Activated CD4-positive, alpha-beta T cell treated with anti-CD3 and anti-CD28 coated beads, Interleukin-2, amount 50 U/mL, for 24 hours (primary cell): ENCODE measurements around the gene CHMP1B.
"Not testable (repeated sequence)": the region's sequence is repeated elsewhere in the genome, so short reads cannot be mapped to it uniquely, and the experiment has no call there.

Source experiments
- DNase-seq, 2 donors: peaks; one replicate each; pipeline ENCODE4 v3.0.0-alpha.2; 2020; ENCODE audit warnings: low read depth in 1 of 2, low spot score in 1 of 2

The CHMP1B gene

DNA sequence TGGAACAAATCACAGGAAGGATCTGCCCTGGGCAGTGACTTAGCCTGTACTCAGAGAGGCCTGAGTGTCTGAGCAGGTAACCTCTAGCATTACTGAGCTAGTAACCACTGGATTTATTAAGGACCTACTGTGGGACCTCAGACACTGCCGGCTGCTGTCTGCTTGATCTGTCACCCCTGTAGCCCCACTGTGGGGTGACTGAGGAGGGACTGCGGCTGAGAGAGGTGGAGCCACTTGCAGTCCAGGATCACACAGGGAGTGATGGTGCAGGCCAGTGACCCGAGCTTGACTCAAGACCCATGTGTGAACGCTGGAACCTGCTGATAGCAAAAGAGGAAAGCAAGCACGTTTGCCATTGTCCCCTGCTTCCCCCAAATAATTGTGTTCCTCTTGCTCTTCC is 15.6 kb downstream of the CHMP1B start:
- no peak for DNase-seq

DNA sequence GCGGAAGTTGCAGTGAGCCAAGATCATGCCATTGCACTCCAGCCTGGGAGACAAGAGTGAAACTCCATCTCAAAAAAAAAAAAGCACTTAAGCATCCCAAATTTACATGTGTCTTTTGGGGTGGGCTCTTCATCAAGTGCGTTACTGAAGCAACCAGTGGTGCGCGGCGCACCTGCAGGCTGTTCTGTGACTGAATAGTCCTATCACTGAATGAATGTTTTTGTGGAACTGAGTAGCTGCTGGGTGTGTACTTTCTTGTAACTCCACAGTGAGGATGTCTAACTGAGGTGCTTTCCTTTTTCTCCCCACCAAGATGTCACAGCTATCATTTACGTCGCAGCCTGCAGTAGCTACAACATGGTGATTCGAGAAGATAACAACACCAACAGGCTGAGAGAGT is 17.0 kb downstream of the CHMP1B start:
- DNase-seq = no peak

DNA sequence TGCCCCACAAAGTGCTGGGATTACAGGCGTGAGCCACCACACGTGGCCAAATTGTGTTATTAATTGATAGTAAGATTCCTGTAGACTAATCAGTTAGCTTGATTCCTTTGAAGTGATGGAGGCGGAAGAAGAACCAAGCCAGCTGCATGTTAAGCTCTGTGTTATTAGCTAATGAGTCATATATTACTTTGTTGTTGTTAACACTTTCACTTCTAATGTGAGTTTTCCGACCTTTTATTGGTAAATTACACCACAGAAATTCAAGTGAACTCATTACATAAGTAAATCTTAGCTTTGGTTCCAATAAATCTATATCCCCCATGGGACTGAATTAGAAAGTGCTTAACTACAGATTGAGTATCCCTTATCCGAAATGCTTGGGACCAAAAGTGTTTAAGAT is 20.3 kb downstream of the CHMP1B start:
- DNase-seq = no peak

DNA sequence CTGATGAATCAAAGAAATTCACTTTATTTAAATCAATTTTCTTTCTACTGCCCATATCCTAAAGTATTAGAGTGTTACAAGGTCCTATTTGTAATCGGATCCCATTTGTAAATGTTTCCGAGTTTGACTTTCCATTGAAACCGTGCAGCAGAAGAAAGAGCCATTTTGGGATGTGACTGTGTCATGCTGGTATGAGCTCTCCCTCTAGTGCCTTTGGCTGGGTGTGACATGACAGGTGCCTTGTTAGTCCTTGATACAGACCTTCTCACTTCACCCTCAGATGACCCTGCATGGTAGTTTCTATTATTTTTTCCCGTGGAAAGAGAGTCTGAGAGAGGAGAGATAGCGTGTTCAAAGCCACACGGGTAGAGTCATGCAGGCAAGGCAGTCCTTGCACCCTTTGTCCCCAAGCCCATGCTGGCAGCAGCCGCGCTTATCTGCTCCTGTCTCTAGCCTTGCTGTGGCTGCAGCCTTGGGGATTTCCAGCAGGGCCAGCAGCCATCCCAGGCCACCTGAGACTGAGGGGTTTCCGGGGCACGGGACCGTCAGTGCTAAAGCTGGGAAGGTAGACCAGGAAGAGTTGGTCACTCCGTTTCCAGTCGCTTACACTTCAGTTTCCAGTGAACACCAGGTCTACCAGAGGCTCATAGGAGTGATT is 21.4 kb downstream of the CHMP1B start:
- DNase-seq = no peak

DNA sequence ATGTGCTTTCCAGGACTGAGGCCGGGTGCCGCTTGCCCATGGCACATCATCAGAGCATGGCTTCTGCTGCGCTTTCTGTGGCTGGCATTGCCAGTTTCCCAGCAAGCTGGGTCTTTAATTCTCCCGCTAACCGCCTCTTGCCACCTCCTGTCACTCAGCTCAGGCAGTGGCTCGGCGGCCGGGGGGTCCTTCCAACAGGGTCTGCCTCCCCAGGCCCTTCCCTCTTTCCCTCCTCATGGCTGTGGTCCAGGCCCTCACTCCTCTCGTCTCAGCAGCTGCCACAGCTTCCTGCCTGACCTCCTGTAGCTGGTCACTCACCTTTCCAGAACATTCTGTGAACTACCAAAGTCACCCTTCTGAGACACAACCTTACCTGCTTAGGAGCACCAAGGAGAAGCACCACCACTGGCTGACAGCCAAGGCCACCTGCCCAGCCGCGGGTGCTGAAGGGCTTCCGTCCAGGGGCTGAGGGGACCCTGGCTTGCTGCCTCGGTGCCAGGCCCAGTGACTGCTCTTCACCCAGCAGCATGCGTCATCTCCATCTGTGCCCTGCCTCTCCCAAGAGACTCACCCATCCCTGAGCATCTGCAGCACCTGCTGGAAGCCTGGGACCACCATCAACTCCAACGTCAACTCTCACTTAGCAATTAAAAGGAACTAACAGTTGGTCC is 22.6 kb downstream of the CHMP1B start:
- DNase-seq = no peak

DNA sequence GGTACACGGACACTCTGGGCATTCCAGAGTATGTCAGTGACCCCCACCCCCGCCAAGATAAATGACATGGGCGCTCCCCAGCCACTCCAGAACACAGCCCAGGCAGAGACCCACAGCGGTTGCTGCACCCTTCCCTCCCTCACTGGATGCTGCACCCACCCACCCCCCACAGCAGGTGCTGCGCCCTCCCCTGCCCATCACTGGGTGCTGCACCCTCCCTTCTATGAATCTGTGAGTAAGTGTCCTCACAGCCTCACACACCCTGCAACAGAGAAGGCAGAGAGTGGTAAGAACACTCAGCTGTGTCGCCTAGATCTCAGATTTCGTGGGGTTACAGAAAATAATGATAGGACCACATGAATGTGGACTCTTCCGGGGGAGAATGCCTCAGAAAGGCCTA is 23.5 kb downstream of the CHMP1B start:
- DNase-seq = no peak

DNA sequence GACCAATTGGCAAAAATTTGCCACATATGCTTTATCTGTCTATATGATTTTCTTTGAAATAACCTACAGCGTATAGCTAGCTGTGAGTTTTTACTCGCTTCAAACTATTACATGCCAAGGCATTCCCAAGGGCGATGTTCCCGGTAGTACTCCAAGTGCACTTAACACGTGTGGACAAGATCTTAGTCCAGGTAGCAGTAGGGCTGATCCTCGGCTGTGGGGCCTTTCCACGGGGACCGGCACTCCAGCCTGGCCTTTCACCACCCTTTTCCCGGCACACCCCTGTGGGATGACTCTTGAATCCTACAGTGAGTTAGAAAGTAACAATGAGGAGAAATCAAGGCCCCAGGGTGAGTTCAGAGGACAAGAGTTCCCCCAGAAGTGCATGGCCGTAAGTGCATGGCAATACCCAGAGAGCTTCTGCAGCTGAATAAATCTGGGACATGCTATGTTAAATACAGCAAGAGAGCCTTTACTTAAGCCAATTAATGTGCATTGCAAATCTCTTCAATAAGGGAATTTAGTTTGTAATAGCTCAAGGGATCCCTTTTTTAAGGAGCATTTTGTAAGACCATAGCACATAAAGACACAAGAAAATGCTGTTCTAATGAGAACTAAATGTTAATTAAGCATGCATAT is 26.4 kb downstream of the CHMP1B start:
- DNase-seq = no peak

DNA sequence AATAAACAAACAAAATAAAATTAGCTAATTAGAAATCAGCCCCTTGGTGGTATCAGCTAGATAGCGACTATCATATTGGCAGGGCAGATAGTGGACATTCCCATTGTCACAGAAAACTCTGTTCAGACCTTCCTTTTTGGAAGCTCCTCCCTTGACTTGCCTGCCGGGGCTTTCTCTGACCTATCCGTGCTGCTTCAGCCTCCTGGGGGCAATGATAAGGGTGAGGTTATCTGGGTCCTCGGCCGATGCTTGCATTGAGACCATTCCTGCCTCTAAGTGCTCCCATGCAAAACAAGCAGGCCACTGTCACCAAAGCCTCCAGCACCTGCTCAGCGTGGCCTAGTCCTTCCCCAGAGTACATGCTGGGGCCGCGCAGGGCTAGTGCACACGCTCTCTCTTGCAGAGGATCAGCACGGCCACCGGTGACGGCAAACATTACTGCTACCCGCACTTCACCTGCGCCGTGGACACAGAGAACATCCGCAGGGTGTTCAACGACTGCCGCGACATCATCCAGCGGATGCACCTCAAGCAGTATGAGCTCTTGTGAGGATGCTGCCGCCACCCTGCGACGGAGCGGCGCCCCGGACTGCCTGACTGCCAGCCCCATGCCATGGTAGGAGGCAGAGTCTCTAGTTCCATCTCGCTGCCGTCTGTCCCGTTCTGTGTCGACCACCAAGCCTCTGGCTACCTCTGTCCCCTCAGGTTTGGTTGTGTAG is 29.5 kb downstream of the CHMP1B start:
- no peak for DNase-seq

DNA sequence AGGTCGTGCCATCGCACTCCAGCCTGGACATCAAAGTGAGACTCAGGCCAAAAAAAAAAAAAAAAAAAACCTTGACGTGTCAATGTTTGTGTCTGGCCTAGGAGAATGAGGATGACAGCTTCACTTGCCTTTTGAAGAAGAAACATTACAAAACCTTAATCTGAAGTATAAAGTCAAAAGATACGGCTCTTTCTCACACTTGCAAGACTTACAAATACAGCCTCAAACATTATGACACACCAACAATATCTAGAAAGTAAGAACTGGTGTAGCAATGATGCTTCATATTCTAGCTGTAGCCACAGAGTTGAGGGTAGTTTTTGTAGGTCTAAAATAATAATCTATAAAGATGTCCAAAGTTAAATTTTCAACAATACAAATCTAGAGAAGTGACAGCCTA is 31.4 kb downstream of the CHMP1B start:
- DNase-seq = no peak

DNA sequence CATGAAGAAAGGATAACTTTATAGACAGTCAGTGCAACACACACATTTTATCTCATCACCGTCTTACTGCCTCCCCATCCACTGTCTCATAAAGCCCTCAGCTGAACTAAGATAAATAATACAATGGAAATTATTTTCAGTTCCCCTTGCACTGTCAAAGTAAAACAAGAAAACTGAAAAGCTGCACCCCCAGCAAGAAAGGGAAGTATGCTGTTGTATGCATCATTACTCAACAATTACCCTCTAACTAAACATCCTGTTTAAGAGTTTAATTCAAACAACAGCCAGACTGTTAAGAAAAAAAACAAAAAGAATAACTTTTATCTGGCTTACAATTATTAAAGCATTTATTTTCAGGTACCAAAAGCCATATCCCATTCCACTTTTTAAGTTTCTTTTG is 31.9 kb downstream of the CHMP1B start:
- DNase-seq = no peak

DNA sequence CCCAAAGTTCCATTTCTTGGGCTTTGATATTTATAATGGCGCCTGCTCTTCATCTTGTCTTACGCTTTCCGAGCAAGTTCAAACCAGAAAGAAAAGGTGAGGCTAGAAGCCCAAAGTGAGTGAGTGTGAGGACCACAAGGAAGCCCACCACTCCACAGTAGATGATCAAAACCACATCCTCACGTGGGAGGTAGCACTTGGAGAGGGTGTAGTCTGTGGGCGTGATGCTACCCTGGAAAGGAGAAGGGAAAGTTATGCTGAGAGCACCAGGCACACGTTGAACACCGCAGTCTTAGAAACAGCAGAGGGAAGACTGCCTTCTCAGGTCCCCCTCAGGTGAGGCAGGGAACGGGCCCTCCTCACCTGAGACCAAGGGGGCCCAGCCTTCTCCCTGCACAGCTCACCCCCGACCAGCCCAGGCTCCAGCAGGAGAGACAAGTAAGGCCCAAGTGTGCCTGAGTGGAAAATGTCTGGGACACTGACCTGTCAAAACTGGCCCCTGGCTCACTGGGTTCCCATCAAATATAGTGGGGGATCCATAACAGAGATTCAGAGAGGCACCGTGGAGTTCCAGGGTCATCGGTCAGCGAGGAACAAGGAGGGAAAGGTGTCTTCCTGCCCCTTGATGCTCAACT is 33.3 kb downstream of the CHMP1B start:
- no peak for DNase-seq

DNA sequence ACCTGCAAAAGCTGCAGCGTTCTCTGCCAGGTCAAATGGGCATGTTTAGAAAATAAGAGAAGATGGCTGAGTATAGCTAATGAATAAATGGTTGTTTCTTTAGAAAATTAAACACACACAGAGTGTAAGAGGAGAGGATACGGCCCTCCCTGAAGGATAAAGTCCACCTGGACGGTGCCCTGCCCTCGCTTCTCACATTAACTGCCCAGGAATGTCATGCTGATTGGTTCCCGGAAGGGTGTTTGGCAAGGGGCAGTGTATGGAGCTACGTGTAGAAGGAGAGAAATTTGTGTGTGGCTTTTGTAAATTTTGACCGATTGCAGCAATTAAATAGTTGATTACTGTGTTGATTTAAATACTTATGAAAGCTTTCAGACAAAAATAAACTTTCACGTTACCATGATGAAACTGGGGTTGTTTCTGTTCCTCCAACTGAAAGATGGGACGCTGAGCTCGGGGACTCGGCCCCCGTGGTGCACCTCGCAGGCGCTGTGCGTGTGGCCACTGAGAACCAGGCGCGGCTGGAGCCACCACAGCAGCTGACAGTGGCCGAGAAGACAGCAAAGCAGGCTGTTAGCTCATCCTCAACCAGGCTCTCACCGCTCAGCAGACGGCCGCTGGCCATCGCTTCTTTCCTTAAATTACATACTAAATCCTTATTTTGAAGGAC is 34.2 kb downstream of the CHMP1B start:
- DNase-seq = no peak

DNA sequence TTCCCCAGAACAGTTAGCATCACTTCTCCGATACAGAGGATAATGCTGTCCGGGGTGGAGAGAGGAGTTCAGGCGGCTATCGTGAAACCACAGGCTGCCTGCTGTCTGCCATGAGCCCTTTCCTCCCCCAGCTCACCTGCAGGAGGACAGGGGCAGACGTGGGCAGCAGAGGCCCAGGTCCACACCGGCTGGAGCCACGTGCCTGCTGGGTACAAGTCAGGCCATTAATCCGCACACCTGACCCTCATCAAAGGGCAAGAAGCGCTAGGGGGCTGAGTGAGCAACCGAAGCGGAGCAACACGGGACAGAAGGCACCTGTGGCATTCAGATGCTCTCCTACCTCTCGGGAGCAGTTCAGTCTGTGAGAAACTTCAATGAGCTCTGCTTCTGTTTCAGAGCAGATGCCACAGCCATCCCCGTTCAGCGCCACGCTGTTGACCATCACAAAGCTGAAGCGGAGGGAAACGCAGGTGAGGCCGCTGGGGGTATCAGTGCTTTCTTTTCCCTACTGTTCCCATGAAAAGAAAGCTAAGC is 35.4 kb downstream of the CHMP1B start:
- no peak for DNase-seq

DNA sequence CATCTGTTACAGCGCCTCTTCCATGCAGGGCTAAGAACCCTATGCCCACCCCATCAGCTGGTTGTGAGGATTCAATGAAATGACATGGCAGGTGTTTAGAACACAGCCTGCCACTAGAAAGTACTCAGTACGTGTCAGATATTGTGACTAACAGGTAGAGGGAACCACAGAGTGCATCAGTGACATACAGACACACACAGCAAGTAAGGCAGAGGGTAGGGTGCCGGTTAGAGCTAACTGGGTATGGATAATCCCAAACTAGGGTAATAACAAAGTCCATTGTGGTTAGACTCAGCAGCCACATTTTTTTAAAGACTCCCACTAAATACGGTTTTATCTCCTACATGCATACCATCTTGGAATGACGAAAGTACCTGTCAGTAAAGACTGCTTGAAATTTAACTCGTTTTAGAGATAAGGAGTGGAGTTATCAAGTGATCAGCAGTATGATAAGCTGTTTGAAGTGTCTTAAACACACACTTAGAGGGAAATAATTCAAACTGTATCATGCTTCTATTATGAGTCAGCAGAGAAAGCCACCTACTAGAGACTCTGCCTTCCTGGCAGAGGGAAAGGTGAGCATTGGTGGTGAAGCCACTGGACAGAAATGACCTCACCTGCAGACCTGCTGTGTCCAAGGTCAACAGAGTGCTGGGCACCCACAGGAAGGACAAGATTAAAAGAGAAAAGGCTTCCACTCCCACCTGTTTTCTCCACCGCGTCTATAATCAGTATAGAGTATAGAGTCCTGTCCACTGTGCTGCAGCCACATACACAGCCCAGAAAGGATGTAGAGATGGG is 36.3 kb downstream of the CHMP1B start:
- no peak for DNase-seq

DNA sequence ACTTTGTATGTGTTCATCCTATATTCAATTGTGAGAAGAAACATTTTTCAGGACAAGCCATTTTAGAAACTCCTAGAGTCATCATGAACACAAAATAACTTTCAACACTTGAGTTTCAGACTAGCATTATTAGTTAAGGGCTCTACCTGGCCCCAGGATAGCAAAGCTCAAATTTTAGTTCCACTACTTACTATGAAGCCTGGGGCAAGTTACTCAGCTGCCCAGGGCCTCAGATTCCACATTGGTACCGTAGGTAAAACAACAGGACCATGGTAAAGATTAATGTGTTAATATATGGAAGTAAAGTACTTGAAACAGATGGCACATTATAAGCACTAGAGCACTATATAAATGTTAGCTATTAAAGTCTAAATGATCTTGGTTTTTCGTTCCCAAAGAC is 37.5 kb downstream of the CHMP1B start:
- no peak for DNase-seq

DNA sequence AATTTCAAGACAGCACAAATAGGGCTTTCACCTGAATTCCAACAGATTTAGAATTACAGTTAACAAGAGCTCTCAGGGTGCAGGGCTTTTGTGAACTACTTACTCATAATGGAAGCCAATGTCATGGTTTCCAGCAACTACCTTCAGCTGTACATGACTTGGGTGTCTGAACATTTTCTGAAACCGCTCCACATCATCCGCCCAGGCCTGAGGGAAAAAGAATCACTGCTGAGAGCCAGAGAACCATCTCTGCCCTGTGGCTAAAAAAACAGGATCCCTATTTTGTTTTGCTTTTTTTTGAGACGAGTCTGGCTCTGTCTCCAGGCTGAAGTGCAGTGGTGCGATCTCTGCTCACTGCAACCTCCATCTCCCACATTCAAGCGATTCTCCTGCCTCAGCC is 38.1 kb downstream of the CHMP1B start:
- no peak for DNase-seq

DNA sequence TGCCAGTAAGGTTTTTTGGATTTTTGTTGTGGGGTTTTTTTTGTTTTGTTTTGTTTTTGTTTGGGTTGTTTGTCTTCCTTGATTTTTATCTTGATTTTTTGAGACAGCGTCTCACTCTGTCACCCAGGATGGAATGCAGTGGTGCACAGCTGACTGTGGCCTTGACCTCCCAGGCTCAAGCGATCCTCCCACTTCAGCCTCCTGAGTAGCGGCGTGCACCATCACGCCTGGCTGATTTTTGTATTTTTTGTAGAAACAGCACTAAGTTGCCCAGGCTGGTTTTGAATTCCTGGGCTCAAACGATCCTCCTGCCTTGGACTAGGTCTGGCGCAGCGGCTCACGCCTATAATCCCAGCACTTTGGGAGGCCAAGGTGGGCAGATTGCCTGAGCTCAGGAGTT is 40.5 kb downstream of the CHMP1B start:
- DNase-seq = no peak

DNA sequence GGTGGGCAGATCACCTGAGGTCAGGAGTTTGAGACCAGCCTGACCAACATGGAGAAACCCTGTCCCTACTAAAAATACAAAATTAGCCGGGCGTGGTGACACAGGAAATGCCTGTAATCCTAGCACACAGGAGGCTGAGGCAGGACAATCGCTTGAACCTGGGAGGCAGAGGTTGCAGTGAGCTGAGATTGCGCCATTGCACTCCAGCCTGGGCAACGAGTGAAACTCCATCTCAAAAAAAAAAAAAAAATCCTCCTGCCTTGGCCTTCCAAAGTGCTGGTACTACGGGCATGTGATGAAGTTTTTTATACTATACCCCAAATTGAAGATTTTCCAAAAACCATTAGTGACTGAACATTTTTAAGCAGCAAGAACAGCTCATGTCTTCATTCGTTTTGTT is 41.2 kb downstream of the CHMP1B start:
- not testable (repeated sequence) for DNase-seq

DNA sequence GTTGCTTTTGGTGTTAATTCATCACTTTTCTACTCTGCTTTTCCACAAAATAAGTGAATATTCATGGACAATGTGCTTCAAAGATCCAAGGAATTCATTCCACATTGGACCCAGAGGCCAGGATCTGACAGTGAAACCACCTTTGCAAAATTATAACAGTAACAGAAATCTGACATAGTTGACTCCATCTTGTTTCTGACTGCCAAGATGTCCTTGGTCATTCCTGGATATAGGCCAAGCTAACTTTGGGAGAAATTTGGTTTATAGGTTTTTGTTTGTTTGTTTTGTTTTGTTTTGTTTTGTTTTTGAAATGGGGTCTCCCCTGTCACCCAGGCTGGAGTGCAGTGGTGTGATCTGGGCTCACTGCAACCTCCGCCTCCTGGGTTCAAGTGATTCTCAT is 46.6 kb downstream of the CHMP1B start:
- no peak for DNase-seq

DNA sequence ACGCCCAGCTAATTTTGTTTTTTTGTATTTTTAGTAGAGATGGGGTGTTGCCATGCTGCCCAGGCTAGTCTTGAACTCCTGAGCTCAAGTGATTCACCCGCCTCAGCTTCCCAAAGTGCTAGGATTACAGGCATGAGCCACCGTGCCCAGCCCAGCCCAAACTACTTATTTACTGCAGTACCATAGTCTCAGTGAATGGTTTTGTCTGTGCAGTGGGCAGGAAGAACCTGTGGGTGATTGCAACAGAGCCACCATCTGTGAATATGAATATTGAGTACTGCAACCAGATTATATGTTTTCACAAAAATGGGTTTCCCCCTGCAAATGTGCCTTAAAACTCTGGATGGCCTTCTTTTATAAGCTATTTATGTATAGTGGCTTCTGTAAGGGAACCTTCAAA is 47.9 kb downstream of the CHMP1B start:
- DNase-seq = no peak
